Activated naive CD4-positive, alpha-beta T cell treated with Interleukin-2 at 50 U/mL for 16 hours (primary cell): ENCODE results near the gene LYRM9.
"Not testable (repeated sequence)": the region's sequence is repeated elsewhere in the genome, so short reads cannot be mapped to it uniquely, and the experiment has no call there.

Source experiments
- DNase-seq: peaks from one replicate; pipeline ENCODE4 v3.0.0-alpha.2; 2020

The LYRM9 gene

DNA sequence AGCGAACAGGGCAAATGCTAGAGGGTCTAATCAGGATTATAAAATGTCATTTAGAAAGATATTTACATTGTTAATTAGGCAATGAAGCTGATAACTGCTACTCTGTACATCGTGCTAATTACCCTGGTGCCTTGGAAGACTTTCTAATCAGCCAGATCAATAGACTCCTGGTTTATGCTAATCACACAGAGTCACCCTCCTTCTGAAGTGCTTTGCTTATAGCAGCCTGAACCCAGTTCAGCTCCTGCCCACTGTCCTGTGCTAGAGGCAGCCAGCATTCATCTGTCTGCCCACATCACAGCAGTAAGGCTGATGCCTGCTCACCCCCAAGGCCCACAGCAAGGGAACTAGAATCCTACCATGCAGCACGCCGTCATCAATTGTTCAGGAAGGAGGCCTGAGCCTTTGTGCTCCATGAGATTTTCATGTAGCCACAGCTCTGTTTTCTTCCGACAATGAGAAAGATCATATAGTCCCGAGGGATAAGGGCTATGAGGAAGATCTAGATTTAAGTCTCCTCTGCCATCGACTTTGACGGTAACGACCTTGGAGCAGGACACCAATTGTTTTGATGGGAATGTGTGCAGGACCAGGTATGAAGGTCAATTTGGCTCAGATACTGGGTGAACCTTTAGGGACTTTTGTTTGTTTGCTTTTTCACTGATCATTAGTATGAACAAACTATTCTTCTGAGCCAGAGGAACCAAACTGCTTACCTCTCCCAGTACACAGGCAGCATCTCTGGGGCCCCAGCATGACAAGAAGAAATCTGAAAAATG lies 12.5 kb upstream of the LYRM9 start:
- DNase-seq = no peak

DNA sequence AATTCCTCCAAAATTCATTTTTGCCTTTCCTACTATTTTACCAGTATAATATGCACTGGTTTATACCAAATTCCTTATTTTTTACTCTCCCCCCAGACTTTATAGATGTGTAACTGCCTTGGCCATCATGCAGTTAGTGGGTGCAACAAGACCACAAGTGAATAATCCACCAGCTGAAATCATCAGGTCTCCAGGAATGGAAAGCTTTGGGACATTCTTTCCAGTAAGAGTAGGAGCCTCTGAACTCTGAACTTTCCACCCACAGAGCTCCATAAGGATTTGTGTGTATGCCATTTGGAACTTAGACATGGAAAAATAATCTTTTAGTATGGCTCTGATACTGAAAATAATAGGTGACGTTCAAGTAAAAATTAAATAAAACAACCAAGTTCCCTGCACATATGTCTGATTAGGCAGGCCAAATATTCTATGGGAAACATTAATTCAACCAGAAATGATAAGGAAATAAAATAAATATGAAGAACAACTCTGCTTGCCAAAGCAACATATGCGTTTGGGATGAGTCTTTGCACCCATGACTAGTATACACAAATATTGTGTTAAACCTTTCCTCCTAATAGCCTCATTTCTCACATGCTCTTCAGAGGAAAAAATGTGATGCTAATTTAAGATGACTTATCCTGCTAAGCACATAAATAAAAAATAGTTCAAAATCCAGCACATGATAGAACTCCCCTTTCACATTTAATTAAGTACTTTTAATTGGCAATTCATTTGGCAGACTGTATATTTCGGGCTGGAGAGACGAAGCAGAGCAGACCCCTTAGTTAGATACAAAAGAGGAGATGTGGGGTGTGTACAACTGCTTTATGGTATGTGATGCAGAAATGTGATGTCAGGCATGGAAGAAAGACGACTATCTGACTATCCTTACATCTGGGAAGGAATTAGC lies 11.6 kb upstream of the LYRM9 start:
- DNase-seq = no peak

DNA sequence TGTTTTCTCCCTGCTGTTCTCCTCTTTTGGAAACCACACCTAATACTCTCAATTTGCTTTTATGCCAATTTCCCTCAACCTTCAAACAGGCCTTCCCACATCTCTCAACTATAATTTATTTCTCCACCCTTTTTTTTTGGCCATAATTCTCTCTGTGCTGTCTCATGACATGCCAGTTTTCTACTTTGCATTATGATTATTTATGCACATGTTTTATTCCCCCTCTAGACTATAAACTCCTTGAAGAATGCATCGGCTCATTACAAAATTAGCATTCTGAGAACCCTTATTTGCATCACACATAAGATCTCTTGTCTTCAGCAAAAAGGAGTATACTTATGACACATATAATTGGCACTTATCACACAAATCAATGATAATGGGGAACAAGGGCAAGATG lies 10.9 kb upstream of the LYRM9 start:
- no peak for DNase-seq

DNA sequence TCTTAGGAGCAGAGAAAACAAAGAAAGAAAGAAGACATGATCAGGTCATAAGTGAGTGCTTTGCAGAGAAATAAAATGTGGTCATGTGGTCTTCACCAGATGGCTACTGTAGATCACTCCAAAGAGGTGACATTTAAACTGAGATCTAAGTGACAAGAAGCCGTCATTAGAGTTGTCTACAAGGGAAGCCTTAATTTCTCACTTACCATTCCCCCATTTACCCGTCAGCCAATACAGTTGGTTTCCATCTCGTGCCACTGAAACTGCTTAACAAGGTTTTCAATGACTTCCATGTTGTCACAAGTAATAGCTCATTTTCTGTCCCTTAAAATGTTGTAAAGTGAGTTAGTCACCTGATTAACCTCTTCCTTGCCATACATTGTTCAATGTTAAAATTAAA lies 6.4 kb upstream of the LYRM9 start:
- no peak for DNase-seq

DNA sequence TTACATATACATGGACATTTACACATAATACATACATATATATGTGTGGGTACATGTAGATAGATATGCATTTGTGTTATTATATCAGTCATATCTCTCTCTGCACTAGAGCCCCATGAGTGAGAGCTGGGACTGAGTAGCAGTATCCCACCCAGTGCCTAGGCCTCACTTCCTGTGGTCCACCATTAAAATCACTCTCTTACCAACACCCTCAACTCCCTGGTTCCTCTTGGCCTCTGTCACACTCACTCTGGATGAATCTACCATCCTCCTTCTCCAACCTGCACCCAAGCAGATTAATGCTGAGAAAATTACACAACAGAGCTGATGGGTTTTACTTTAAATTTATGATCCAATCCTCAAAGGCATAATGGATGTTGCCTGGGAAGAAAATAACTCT lies 4.9 kb upstream of the LYRM9 start:
- no peak for DNase-seq

DNA sequence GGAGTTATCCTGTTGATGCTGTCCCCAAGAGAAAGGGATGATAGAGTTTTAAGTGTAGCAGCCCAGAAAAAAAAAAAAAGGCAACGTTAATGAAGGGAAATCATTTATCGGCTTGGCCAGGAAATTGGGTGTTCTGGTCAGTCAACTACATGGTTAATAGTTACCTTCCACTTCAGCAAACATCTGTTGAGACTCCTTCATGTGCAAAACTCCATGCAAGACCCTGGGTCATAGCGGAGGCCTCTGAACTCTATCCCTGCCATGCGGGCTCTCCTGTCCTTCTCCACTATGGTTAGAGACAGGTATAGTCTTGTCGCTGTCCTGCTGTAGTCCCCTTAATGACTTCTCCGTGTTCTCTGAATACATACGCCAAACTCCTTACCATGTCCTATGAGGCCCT lies 3.5 kb upstream of the LYRM9 start:
- no peak for DNase-seq

DNA sequence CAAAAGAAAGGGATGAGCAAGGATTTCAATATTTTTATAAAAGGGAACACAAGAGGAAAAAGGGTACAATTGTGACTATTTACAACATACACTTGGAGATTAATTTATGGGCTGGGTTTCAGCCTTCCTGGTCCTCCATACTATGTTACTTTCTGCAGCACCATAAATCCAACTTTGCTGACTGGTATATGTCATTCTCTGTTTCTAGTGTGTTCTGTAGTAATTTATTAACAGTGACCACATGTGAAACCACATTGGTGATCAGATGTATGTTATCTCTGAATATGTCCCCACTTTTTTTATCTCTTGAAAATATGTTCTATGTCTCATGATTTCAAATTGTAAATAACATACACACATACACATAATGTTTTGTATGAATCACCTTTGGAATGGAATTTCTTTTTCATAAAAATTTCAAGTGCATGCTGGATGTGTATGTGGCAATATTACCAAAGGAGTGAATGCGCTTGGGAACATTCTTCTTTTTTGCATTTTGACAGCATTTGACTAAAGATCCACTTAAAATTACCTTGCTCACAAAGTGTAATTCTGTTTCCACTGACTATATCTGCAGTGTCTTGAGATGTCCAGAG lies 2.9 kb upstream of the LYRM9 start:
- DNase-seq = no peak

DNA sequence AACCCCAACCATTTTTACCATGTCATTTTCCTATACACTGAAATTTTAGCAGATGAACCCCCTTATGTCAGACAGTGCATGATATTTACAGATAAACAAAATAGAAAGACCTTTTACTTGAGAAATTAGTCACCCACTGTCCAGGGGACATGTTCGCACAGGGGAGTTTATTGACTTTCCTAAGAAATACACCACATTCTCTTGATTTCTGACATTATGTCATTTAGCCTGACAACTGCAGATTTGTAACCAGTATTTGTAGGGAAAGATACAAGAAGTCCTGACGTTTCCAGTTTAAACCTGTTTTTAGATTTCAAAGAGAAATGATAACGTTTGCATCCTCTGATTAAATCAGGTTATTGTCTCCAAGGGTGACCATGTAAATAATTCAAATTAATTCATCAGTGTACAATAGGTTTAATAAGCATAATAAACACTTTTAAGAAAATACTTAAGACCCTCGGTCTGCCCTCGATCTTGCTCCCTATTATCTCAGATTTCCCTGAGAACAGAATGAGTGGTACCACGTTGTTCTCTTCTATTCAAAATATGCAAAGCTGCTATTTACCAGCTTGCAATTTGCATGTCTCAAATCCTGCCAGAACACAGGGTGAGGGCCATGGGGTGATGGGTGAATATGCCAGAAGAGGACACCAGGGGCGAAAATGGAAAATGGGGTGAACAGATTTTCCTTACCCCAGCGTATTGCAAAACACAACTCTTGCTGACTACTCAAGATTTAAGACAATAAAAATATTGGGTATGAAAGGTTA lies 2.1 kb upstream of the LYRM9 start:
- DNase-seq = no peak

DNA sequence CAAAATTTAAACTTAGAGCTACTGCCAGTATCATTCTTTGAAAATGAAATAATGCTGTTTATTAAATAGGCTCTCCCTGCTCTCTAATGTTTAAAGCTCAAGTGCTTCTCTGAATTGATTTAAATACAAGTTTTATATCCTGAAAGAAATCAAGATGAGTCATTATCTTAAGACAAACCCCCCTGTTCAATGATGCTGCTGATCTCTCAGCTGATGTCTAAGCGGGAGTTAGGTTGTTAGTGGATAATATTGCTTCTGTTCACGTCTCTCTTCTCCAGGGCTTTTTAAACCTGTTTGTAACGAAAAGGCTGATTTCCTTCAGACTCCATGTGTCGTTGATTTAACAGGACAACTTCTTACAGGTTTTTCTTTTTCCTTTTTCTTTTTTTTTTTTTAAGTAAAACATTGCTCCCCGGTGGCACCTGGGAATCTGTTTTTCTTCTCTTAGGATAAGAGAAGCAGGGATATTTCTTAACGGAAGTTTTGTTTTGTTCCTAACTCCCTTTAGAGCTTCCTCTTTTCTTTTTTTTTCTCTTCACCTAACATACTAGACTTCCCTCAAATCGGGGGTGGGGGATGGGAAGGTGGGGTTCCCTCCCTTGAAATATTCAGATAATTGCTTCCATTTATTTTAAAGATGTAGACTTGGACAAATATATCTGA lies 807 bp upstream of the LYRM9 start:
- no peak for DNase-seq

DNA sequence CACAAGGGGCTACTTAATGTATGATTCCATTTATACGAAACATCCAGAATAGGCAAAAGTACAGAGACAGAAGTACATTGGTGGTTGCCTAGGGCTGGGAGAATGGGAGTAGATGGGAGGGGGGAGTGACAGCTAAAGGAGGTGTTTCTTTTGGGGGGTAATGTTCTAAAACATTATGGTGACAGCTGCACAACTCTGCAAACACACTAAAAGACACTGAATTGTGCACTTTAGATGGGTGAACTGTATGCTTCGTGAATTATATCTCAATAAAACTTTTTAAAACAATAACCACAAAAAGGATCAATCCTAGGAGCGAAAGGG lies 661 bp downstream of the LYRM9 start:
- no peak for DNase-seq

DNA sequence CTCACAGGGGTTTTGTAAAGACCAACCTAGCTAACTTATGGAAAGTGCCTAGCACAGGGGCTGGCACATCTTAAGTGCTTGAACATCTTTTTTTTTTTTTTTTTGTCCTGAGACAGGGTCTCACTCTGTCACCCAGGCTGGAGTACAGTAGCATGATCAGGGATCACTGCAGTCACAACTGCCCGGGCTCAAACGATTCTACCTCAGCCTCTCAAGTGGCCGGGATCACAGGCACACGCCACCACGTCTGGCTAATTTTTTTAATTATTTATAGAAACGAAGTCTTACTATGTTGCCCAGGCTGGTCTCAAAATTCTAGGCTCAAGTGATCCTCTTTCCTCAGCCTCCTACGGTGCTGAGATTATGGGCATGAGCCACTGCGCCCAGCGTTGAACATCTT lies 1.3 kb downstream of the LYRM9 start:
- DNase-seq = no peak

DNA sequence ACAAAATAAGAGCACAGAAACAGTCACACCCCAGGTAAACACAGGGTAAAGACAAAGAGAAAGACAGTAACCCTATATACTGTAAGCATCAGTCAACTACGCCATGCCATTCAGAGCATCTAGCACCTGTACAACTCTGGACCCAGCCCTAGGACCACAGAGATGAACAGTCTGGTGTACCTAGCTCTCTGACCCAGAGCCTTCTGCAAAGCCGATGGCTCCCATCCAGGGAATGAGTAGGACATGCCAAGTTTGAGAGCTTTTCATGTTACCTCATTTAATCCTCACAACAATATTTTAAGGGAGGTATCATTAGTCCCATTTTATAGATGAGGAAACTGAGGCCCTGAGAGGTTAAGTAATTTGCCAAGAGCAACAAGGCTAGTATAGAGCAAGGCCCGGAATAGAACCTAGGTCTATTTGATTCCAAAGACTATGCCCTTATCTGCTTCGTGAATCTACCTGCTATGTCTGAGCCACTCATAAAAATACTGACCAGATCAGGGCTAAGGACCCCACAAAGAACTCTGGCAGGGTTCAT lies 3.4 kb downstream of the LYRM9 start:
- DNase-seq = no peak

DNA sequence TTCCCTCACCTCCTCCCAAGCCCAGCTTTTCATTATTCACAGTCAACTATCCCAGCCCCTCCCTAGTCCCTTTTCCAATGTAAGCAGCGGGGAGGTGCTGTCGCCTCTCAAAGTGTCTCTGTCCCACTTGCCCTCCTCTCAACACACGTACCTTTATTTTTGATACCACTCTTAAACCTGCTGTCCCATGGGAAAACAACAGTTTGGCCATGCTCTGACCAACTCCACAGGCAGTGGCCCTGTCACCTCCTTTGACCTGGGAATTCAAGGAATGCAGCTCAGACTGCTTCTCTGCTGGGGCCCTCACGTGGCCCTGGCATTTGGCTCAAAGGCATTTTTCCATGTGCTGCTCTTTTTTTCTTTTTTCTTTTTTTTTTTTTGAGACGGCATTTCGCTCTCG lies 4.2 kb downstream of the LYRM9 start:
- no peak for DNase-seq

DNA sequence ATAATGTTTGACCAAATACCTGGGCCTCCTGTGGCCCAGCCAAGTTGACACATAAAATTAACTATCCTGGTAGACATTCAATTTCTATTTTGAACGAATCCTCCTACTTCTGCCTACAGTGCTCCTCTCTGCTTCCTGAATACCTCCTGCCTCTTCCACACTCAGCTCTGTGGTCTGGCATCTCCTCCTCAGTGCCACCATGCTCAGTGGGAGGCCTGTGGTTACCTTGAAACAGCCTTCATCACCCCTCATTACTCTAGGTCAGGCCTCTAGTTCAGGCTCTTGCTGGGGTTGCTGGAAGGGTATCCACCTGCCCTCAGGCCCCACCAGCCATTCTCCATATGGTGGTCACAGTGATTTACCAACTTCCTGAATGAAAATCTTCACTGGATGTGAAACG lies 5.1 kb downstream of the LYRM9 start:
- DNase-seq = no peak

DNA sequence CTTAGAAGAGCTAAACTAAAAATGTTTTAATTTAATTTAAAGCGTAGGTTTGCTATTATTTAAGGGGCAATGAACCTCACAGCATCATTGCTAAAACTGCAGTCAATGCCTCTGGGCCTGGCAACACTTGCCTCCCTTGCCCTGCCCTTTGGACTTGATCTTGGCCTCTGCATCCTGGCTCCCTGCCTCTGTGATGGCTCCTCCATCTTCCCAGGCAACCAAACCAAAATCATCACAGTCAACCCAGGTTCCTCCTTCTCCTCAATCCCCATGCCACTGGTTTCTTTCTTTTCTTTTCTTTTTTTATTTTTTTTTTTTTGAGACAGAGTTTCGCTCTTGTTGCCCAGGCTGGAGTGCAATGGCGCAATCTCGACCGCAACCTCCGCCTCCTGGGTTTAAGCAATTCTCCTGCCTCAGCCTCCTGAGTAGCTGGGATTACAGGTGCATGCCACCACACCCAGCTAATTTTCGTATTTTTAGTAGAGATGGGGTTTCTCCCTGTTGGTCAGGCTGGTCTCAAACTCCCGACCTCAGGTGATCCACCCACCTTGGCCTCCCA lies 6.7 kb downstream of the LYRM9 start:
- DNase-seq = not testable (repeated sequence)

DNA sequence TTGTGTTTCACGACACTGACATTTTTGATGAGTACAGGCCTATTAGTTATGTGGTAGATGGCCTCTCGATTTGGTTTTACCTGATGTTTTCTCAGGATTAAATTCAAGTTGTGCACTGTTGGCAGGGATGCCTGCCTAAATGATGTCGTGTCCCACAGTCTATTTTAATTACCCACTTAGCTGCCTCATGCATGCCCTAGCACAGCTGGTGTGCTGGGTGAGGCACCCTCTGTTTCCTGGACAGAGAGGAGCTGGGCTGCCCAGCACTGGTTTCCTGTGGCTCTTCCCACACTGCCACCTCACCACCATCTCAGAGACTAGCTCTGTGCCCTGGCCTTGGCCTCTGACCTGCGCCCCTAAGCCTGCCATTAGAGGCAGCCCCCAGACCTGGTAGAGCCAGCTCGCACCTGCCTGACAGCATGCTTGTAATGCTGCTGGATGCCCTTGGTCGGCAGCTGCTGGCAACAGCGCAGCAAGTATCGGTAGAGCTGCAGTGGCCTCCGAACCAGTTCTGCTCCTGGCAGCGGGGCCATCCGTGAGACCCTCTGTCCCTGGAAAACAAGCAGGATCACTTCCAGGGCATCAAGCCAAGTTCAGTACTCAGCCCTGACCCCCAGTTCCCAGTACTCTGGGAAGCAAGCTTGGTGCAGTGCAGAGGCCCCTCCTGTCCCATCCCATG lies 10.9 kb downstream of the LYRM9 start:
- DNase-seq = no peak

DNA sequence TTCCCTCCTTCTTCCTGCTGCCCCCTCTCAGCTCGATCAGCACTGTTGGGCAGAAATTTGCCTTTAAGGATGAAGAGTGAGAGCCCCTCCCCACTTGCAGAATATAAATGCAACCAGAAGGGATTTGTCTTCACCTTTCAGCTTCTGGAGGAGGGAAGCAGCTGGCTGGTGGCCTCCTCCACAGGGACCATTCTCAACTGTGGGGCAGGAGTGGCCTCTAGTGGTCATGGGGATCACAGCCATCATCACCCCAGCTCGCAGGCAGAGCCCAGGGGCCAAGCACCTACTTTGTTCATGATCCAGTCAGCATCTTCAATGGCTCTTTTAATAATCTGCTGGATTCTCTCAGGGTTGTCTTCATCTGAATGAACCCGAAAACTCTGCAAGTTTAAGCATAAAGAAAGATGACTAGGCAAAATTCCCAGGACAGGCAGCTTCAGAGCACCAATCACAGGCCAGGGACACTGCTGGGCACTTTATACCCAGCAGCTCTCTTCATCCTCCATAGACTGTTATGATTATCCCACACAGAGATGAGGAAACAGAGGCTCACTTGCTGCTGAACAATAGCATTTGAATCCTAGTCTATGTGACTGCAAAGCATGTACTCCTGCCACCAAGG lies 13.1 kb downstream of the LYRM9 start:
- peak; percentile 68 for DNase-seq

DNA sequence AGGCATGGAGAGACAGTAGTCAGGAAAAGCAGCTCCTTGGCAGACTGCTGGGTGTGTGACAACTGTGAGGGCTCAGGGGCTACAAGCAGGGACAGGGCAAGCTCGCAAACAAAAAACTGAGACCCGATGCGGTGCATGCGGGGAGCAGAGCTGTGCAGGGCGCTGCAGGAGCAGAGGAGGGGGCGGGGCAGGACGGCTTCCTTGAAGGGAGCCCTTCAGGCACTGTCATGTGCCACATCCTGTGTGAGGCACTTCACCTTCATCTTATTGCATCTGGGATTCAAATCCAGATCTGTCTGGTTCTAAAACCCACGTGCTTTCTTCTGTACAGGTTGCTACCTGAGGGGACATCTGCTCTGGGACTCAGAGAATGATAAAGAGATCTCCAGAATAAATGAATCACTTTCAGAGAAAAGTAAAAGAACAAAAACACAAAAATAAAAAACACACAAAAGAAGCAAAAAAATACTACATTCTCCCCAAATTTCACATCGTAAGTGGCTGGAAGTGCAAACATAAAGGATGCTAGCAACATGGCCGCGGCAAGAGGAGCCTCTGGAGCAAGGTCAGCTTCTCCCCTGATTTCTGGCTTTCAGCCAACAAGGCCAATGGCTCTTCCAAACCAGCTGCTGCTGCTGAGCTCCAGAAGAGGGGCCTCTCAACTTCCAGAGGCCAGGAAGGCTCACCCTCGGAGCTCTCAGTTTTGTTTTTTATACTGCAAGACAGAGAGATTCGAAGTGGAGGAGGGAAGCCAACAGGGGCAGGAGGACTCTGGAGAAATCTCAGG lies 14.2 kb downstream of the LYRM9 start:
- peak; percentile 19 for DNase-seq

DNA sequence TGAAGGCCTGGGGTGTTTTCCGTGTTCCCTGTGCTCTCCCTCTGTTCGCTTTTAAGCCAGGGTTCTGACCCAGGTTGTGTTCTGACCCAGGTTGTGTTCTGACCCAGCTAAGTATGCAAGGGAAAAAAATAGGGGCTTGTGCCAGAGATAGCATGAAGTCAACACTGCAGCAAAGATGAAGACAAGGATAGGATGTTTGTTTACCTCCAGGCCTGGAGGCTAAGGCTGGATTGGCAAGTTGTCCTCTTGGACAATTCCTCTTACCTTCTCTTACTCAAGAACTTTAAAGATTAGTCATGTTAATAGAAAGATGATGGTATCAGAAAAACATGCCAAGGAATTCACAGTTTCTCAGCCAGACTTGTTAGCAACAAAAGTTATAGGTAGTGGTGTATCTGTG lies 19.4 kb downstream of the LYRM9 start:
- DNase-seq = no peak

DNA sequence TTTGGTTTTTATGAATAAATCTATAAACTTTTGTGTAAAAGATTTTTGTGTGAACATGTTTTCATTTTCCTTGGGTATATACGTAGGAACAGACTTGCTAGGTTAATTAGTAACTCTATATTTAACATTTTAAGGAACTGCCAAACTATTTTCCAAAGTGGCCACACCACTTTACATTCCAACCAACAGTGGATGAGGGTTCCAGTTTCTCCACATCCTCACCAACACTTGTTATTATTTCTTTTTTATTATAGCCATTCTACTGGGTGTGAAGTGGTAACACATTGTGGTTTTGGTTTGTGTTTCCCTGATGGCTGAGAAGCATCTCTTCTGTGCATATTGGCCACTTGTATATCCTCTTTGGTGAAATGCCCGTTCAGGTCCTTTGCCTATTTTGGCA lies 20.0 kb downstream of the LYRM9 start:
- DNase-seq = no peak
